CD4-positive, alpha-beta T cell treated with Interleukin-2 at 100 ng/mL for 4 hours (primary cell): Measurements from ENCODE around the gene OCA2.
"Not testable (repeated sequence)": the region's sequence is repeated elsewhere in the genome, so short reads cannot be mapped to it uniquely, and the experiment has no call there.

ENCODE experiments used
- DNase-seq: peaks from one replicate; pipeline ENCODE4 v3.0.0-alpha.2; 2020; ENCODE audit warnings: low spot score

OCA2 gene

DNA sequence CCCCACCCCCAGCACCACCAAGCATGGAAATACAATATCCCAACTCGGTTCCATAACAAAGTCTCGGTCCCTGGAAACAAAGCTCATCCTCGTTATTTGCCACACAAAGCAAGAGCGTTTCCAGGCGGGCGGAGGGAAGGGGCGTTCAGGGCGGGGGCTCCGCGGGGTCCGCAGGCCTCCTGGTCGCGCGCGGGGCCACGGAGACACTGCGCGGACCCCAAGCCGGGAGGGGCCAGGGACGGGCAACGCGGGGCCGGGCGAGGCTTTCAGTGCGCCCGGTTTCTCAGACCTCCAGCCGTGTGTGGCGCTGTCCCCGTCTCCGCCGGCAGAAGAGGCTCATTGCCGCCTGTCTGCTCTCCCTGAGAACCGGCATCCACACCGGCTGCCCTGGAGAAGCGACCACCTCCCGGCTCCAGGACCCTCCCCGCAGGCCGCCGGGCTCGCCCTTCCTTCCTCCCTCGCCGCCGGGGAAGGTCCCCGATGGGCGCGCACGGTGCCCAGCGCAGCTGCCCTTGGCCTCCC is 329.0 kb downstream of the OCA2 start:
- DNase-seq: no peak

DNA sequence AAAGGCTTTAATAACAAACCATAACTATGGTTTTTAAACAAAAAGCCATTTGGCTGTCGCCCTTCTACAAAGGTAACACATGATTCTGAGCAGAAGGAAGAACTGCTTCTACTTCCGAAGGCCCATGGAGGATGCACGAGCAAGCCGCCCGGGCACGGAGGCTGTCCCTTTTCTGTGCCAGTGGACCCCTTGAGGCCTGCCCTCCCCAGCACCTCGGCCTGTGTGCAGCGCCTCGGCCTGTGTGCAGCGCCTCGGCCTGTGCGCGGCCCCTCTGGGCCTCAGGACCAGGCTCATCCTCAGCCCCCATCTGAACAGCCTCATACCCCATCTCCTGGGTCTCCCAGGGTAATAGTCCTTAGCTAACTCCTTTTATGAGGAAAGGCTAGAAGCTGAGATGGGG is 329.5 kb downstream of the OCA2 start:
- no peak for DNase-seq

DNA sequence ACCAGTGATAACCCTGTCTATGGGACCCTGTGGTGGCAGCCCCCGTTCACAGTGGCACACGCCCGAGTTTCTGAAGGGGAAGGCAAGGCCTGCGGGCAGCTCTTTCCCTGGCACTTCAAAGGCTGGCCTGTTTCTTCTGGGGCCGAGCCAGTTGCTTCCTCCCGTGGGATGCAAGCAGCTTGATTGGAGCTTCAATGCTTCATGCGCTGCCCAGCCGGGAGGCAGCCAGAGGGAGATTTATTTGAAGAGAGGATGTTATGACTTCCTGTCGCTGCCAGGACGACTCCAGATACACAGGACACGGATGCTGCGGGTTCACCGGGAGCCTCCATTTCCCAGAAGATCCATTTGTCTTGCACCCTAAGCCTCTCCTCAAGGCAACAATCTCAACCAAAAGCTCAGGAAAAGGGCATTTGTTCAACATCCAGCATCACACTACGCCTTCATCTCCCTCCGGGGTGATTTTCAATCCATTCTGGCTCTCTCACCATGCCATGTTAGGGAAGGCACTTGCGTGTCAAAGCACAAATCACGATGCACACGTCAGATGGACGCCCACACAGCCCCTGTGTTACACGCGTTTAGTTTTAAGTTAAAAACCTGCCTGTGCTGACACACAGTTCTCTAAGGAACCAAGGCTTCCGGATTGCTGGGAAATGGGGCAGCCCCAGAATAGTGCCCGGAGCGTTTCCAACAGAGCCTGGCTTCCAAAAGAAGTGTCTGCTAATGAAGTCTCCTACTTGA is 330.2 kb downstream of the OCA2 start:
- no peak for DNase-seq

- DNase-seq: no peak
These were observed 331.0 kb downstream of the OCA2 start for GRCh38 chr15:27767918-27768640.

DNA sequence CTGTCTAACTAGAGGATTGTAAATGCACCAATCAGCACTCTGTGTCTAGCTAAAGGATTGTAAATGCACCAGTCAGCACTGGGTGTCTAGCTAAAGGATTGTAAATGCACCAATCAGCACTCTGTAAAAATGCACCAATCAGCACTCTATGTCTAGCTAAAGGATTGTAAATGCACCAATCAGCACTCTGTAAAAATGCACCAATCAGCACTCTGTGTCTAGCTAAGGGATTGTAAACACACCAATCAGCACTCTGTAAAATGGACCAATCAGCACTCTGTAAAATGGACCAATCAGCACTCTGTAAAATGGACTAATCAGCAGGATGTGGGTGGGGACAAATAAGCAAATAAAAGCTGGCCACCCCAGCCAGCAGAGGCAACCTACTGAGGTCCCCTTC is 331.7 kb downstream of the OCA2 start:
- DNase-seq: not testable (repeated sequence)

GRCh38 chr15:27764339-27764738 is 334.8 kb downstream of the OCA2 start:
- DNase-seq: no peak

- DNase-seq: no peak
These were observed 335.6 kb downstream of the OCA2 start for GRCh38 chr15:27763514-27763913.

DNA sequence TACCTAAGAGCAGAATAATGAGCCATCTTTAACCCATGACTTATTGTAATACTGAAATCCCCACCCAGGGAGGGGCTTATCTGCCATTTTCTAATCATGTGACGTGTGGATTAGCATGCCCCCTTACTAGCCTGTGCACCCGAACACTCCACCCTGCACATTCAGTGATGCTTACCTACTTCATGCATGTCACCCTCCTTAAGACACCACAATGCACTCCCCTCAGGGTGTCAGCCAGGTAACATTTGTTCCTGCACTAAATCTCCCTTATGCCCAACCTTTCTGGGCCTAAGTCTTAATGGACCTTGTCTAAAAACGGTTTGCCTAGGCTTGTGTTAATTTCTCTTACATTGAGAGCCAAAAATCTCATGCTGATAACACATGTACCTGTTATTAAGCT is 336.6 kb downstream of the OCA2 start:
- no peak for DNase-seq

DNA sequence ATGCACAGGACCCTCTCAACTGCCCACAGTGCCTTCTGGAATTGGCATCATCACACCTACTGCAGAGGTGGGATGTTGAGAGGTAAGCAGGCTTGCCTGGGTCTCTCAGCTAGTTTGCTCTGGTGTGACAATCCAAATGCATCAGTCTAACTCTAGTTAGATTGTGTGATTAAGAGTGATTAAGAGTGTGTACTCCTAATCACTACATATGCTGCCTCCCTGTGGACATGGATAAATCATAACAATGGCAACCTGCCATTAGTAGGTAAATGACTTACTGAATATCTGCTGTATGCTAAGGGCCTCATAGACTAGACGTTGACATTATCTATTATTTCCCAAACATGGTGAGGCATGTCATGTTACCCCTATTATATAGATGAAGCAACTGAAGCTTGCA is 342.1 kb downstream of the OCA2 start:
- DNase-seq: no peak

- DNase-seq: no peak
These were observed 346.4 kb downstream of the OCA2 start for GRCh38 chr15:27752691-27753090.

GRCh38 chr15:27747997-27748396 is 351.1 kb downstream of the OCA2 start:
- DNase-seq: no peak

DNA sequence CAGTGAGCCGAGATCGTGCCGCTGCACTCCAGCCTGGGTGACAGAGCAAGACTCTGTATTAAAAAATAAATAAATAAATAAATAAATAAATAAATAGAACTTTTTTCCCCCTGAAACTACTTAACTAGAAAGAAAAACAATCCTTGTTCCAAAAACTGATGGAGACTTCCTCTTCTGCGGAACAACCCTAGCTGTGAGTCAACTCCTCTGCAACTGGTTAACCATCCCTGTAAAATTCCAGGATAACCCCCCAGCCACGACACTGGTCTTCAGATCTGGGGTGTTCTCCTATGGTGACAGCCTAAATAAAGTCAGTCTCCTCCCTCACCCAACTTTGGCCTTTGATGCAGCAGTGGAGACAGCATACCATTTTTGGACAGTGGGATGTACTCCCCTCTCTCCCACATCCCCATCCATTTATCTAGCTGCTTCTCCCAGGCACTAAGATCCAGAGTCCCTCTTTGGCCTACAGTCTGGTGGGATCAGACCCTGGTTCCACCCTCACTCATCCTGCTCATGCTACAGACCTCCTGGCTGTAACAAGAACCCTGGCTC is 352.6 kb downstream of the OCA2 start:
- DNase-seq: no peak

DNA sequence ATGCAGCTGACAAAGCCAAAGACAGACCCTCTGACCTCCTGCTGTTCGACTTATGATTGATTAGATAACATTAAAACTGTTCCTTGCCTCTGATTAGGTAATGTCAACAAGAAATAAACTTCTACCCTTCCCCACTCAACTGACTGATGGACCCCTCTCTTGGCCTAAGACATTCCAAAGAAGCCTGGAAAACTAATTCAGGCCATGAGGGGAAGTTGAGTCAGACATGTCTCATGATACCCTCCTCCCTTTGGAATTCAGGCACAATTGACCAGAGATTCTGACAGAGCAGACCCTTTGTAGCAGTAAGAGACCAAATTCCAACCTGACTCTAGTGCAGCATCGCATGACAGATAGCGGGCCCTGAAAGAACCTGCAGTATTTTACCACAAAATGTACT is 354.5 kb downstream of the OCA2 start:
- no peak for DNase-seq

DNA sequence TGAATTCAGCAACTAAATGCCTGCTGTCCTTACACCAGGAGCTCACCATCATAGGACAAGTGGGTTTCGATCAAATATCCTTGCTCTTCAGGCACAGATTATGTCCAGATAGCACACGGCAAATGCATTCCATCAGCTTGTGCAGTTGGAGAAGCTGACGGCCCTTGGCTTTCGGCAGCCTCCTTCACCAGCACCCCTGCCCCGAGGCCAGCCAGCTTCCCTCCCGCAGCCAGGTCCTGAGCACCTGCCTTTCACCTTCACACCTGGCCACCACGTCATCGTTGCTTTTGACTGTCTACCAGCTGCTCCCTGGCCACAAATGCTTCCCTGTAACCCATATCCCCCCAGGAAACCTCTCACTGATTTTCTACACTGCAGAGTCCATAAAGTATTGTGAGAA is 355.5 kb downstream of the OCA2 start:
- DNase-seq: no peak

- no peak for DNase-seq
These were observed 356.2 kb downstream of the OCA2 start for GRCh38 chr15:27742751-27743477.

GRCh38 chr15:27741226-27741860 is 357.8 kb downstream of the OCA2 start:
- DNase-seq: no peak

- no peak for DNase-seq
These were observed 364.2 kb downstream of the OCA2 start for GRCh38 chr15:27734785-27735495.

DNA sequence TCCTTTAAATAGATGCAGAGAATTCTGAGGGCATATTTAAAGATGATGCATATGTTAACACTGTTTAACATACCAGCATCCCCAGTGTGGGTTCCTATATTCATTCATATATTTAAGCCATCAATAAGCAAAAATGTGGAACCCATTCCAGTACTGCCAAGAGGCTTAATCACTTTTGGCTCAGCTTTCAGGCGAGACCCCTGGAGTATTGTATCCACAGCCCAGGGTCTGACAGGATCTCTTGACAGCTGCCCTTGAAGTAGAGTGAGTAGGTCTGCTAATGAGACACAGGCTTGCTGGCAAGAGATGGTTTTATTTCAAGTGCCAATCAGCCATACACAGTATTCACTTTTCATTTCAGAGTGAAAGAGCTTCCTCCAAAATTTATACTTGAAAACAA is 367.3 kb downstream of the OCA2 start:
- no peak for DNase-seq

DNA sequence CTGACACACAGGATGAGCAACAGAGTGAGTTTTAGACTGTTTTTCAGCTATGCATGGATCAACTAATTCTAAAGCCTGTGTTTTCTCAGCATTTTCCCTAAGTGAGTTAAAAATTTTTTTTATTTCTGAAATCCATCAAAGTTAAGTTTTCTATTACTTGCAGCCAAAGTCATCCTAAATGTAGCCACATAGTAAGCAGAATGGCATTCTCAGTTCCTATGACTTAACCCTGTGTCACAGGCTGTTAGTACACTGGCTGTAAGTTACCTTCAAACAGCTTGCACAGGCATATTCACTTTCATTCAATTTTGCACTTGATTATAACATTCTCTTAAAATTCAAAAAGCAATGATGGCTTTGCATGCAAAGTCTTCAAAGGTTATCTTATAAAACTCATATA is 368.2 kb downstream of the OCA2 start:
- no peak for DNase-seq

GRCh38 chr15:27725731-27726130 is 373.4 kb downstream of the OCA2 start:
- no peak for DNase-seq

DNA sequence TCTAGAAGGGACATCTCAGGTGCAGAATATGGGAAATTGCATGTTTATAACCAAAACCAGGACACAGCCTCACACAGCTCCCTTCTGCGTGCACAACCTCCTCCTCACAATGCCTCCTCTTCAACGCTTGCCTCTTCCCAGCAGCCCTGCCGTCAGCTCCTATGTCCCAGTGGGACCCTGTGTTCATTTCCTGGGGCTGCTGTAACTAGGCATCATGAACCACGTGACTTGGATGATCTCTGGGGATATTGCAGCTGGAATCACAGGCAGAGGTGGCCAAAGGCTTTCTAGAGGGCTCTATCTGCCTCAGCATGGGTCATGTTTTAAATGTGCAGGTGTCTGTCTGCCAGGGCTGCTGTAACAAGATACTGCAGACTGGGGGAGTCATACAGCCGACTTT is 375.3 kb downstream of the OCA2 start:
- DNase-seq: no peak
